Measurements from ENCODE around the gene ARHGAP10.

ARHGAP10 gene

GRCh38 chr4:148052448-148052847 lies 320.6 kb downstream of the ARHGAP10 start:
- no peak for DNase-seq (ENCODE audit: low read depth)
- TF ChIP-seq, protein P1, sequence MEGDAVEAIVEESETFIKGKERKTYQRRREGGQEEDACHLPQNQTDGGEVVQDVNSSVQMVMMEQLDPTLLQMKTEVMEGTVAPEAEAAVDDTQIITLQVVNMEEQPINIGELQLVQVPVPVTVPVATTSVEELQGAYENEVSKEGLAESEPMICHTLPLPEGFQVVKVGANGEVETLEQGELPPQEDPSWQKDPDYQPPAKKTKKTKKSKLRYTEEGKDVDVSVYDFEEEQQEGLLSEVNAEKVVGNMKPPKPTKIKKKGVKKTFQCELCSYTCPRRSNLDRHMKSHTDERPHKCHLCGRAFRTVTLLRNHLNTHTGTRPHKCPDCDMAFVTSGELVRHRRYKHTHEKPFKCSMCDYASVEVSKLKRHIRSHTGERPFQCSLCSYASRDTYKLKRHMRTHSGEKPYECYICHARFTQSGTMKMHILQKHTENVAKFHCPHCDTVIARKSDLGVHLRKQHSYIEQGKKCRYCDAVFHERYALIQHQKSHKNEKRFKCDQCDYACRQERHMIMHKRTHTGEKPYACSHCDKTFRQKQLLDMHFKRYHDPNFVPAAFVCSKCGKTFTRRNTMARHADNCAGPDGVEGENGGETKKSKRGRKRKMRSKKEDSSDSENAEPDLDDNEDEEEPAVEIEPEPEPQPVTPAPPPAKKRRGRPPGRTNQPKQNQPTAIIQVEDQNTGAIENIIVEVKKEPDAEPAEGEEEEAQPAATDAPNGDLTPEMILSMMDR (IDR thresholded peaks at IDR 0.05; ENCODE audit: low read depth, low read length): no peak
- TF ChIP-seq MAX (IDR thresholded peaks at IDR 0.05; ENCODE audit: low read depth, low read length) (no peak), POLR2A (IDR thresholded peaks at IDR 0.05; ENCODE audit: extremely low read depth, insufficient read length) (no peak), MYC (IDR thresholded peaks at IDR 0.05; ENCODE audit: low read depth, low read length) (no peak)
- no peak overlapping the region for H3K4me3 ChIP-seq (ENCODE audit: low read depth, low read length)

GRCh38 chr4:148053298-148054003 lies 321.6 kb downstream of the ARHGAP10 start:
- TF ChIP-seq MYC (IDR thresholded peaks at IDR 0.05; ENCODE audit: low read depth, low read length): no peak
- TF ChIP-seq, protein P1 (IDR thresholded peaks at IDR 0.05; ENCODE audit: low read depth, low read length): no peak
- no peak for TF ChIP-seq MAX (IDR thresholded peaks at IDR 0.05; ENCODE audit: low read depth, low read length)
- no peak for TF ChIP-seq POLR2A (IDR thresholded peaks at IDR 0.05; ENCODE audit: extremely low read depth, insufficient read length)
- H3K4me3 ChIP-seq (ENCODE audit: low read depth, low read length): no peak overlapping the region
- no peak for DNase-seq (ENCODE audit: low read depth)

GRCh38 chr4:148054275-148054674 lies 322.4 kb downstream of the ARHGAP10 start:
- no peak for TF ChIP-seq MAX (IDR thresholded peaks at IDR 0.05; ENCODE audit: low read depth, low read length)
- TF ChIP-seq, protein P1 (IDR thresholded peaks at IDR 0.05; ENCODE audit: low read depth, low read length): no peak
- TF ChIP-seq POLR2A (IDR thresholded peaks at IDR 0.05; ENCODE audit: extremely low read depth, insufficient read length): no peak
- TF ChIP-seq MYC (IDR thresholded peaks at IDR 0.05; ENCODE audit: low read depth, low read length): no peak
- H3K4me3 ChIP-seq (ENCODE audit: low read depth, low read length): no peak overlapping the region
- DNase-seq (ENCODE audit: low read depth): peak; percentile 32

- no peak for DNase-seq (ENCODE audit: low read depth)
- no peak overlapping the region for H3K4me3 ChIP-seq (ENCODE audit: low read depth, low read length)
- TF ChIP-seq MAX (IDR thresholded peaks at IDR 0.05; ENCODE audit: low read depth, low read length) (no peak), POLR2A (IDR thresholded peaks at IDR 0.05; ENCODE audit: extremely low read depth, insufficient read length) (no peak), MYC (IDR thresholded peaks at IDR 0.05; ENCODE audit: low read depth, low read length) (no peak)
- TF ChIP-seq, protein P1 (IDR thresholded peaks at IDR 0.05; ENCODE audit: low read depth, low read length): no peak
These were observed 324.0 kb downstream of the ARHGAP10 start for GRCh38 chr4:148055844-148056243.

DNA sequence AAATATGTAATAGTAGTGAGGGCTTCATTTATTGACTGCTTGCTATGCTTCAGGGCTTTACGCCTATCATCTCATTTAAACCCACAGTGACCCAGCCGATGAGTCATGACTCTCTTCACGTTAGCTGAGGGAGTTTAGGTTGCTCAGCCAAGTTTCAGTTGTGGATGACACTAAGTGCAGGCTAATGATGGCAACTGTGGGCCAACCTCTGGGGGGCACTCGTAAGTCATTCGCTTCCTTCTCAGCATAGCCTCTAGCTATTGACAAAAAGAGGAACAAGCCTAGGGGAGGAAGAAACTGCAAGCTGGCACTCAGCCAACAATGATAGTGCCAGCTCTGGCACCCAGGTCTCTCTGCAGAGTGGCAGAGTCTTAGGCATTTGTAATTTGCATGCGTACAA lies 325.0 kb downstream of the ARHGAP10 start:
- DNase-seq (ENCODE audit: low read depth): peak; percentile 89
- H3K4me3 ChIP-seq (ENCODE audit: low read depth, low read length): no peak overlapping the region
- TF ChIP-seq MYC (IDR thresholded peaks at IDR 0.05; ENCODE audit: low read depth, low read length) (no peak), MAX (IDR thresholded peaks at IDR 0.05; ENCODE audit: low read depth, low read length) (peak; percentile 42; the same call in 1 of the 2 replicates), POLR2A (IDR thresholded peaks at IDR 0.05; ENCODE audit: extremely low read depth, insufficient read length) (no peak)
- TF ChIP-seq, protein P1 (IDR thresholded peaks at IDR 0.05; ENCODE audit: low read depth, low read length): peak; percentile 82

Data from NB4 (cell line).